HG03460 (cell line): ENCODE measurements around the gene SYT7.

Experiments used
- ATAC-seq: cut with Tn5 transposase; IDR thresholded peaks from one replicate; pipeline ENCODE4 v1.9.1; 2021; ENCODE audit not compliant: unreplicated experiment

Gene SYT7

DNA sequence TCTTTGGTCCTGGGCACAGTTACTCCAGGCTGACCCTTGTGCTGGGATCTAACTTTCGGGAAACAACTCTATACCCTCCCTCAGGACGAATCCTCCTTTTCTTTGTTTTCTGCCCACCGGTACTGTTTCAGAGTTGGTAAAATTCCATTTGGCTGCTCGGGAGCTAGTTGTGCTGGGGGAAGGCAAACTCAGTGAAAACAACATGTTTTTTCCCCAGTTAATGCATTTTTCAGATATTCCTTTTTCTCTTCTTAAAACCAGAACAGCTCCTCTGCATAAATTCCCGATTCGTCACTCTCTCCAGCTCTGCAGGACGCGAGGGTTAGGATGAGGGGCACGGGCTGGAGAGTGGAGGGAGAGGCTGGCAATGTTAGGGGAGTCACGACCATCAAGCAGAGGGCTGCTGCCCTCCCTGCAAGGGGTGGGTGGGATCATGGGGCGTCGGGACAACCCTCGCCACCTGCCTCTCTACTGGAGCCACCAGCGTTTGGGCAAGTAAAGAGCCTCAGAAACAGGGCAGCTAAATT, 41.0 kb downstream of the SYT7 start:
- ATAC-seq, result no peak

GRCh38 chr11:61539006-61539405, 41.9 kb downstream of the SYT7 start:
- ATAC-seq, result no peak

GRCh38 chr11:61538636-61538961, 42.3 kb downstream of the SYT7 start:
- no peak for ATAC-seq

DNA sequence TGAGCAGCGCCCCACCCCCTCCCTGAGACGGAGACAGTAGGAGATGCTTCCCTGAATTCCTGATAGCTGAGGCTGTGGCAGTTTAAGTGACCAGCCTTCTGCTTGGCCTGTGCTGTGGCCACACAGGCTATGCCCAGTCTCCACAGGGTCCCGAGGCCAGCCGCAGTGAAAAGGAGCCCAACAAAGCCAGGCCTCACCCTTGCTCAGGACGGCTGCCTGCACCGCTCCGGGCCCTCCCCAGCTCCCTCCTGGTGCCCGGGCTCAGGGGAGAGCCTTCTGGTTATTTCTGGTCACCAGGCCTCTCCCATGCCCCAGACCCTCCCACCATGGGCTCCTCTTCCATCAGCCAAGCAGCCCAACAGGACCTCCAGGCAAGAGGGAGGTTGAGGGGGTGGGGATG, 43.5 kb downstream of the SYT7 start:
- ATAC-seq, result no peak

DNA sequence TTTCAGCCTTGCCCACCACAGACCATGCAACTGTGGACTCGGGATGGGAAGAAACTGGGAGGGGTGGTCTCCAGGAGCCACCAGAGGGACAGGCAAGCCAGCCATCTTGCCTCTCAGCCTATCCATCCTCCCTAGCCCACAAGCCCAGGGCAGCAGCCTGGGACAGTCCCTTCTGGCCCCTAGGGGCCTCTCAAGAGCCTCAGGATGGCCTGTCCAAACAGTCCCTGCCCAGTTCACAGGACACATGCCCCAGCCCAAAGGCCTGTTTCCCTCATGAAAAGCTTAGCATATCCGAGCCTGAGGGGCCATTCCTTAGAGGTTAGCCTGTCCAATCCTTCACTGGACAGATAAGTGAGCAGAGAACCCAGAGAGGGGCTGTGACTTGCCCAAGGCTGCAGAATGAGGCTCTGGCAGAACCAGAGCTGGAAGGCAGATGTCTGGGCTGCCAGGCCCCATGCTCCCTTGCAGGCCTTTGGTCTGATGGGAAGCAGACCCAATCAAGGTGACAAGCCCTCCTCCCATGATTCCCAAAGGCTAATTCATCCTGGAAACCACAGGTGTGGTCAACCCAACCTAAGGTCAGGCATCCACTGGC, 44.1 kb downstream of the SYT7 start:
- ATAC-seq, result no peak

- no peak for ATAC-seq
These were observed 44.7 kb downstream of the SYT7 start for GRCh38 chr11:61535998-61536675.

- ATAC-seq, result no peak
These were observed 45.7 kb downstream of the SYT7 start for GRCh38 chr11:61534933-61535839.

GRCh38 chr11:61534025-61534932, 46.6 kb downstream of the SYT7 start:
- no peak for ATAC-seq

DNA sequence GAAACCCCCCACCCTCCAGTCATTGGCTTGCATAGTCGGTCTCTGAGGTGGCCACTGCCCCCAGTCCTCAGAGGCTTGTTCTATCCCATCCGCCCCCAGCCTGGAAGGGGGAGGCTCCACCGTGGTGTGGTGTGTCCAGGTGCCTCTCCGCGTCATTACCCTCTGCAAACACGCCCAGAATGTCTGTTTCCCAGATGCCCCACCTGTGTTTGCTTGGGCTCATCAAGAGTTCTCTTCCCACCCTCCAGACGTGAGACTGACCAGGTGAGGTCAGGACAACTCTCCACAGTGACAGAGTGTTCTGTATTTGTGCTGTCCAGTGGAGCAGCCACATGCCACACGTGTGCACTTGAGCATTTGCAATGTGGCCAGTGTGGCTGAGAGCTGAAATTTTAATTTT, 47.5 kb downstream of the SYT7 start:
- ATAC-seq, result no peak

DNA sequence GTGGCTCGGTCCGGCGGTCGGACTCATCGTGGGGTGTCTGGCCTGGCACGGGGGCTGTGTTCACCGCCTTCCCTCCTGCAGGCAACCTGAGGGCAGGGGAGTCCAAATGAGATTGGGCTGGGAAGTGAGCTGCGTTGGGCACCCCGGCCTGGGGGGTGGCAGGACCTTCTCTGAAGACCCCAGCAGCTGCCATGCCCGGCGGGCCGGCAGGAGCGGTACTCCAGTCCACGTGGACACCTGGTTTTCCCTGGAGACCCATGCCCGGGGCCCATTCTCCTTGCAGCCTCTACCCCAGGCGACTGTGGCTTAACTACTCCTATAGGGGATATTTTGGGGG, 47.9 kb downstream of the SYT7 start:
- no peak for ATAC-seq

DNA sequence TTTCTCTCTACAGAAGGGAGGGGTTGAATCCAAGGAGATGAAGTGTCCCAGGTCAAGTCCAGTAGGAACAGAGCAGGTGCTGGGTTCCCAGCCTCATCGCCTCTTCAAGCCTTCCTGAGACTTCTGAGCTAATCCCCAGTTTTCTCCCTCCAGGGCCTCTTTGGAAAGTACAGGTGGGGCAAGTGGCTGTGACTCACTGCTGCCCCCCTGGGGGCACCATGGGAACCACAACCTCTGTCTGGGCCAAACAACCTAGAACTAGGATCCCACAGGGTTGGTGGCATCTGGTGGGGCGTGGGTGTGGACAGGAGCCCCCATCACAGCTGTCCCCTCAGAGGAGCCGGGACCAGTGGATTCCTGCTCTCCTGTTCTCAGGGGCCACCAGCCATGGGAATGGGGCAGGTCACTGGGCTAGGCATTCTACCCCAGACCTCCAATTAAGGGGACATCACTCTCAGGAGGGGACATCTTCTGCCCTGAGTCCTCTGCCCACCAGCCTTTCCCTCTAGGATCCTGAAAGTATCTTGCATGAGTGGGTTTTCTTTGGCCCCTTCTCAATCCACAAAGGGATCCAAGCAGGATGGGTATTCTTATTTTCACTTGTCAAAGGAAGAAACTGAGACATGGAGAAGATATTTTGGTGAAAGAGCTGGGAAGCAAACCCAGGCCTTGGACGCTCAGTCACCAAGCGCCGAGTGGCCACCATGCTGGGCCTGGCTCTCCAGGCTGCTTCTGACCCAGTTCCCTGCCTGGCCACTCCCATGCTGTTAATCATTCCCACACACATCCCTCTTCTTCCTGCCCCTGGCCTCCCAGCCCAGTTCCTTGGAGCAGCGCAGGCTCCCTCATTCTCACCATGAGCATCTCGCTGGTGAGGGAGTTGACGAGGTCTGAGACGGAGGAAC, 48.5 kb downstream of the SYT7 start:
- no peak for ATAC-seq

DNA sequence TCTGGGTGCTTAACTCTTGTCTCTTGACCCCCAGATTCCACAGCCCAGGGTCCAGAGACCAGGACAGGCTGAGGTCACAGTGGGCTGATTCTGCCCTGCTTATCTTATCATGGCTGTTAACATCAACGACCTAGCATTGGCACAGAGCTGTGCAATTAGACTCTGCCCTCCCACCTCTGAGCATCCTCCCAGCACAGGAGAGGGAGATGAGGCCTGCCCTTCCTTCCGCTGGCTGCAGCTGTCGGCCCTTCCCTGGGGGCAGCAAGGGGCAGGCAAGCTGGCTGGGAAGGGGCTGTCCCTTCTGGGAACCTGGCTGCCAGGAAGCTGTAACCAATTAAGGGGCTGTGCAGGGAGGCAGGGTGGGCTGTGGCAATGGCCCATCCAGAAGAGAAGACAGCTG, 49.8 kb downstream of the SYT7 start:
- ATAC-seq, result no peak

DNA sequence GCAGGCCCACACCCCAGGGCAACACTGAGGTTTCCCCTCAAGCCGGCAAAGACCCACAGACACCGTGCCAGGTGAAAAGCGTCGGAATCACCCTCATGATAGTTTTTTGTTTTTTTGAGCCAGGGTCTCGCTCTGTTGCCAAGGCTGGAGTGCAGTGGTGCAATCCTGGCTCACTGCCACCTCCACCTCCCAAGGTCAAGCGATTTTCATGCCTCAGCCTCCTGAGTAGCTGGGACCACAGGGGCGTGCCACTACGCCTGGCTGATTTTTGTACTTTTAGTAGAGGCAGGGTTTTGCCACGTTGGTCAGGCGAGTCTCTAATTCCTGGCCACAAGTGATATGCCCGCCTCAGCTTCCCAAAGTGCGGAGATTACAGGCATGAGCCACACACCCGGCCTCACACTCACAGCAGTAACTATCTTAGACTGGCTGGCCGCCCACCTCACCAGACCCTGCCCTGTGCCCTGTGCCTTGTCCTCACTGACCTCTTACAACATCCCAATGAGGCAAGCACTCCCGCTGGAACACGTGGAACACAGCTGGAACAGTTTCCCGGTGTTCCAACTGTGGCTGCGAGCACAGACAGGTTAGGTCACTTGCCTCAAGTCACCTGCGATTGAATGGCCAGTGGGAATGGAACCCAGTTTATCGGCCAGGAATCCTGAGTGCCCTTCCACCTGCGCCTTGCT, 51.2 kb downstream of the SYT7 start:
- ATAC-seq, result no peak

- ATAC-seq, result no peak
These were observed 52.8 kb downstream of the SYT7 start for GRCh38 chr11:61528114-61528513.

GRCh38 chr11:61526956-61527731, 53.7 kb downstream of the SYT7 start:
- no peak for ATAC-seq

DNA sequence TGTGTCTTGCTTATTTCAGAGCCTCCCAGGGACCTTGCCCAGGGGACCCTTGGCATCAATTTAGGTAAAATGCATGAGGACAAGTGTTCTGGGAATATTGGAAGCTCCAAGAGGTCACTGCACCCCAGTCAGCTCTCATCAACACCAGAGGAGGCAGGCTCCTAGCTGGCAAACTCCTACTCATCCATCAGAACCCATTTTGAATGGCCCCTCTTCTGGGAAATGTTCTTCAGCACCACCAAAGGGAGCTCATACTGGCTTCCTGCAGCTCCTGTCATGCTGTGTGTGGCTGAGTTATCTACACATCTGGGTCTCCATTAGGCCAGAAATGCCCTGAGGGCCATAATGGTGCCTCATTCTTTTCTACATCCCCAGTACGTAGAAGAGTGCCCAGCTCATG, 54.6 kb downstream of the SYT7 start:
- ATAC-seq, result no peak

DNA sequence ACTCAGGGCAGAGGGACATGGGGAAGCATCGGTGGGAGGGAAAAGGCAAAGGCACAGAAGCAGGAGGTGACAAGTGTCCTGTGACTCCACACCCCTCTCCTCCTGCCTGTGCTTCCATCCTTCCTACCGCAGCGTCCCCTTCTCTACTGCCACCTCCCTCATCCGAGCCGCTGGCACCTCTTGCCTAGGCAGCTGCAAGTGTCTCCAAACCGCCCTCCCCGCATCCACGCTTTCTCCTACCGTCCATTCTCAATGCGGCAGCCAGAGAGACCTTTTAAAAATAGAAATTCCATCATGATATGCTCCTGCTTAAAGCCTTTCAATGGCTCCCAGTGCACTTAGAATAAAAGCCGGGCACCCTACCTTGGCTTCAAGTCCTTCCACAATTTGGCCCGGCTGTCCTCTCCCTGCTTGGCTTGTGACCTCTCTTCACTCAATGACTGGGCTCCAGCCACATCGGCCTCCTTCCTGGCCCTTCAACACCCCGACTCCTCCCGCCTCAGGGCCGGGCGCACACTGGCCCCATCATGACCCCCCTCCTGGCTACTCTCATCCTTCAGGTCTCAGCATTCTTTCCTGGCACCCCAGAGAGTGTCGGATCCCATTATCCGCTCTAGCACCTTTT, 55.8 kb downstream of the SYT7 start:
- ATAC-seq, result no peak

GRCh38 chr11:61524446-61524845, 56.4 kb downstream of the SYT7 start:
- no peak for ATAC-seq
